GM12891 (cell line): ENCODE data around the gene ADM.

ENCODE experiments used
- PAX5 ChIP-seq: IDR thresholded peaks from 2 replicates; pipeline ENCODE4 v1.6.1; 2011; ENCODE audit warnings: low read length, moderate library complexity, mild to moderate bottlenecking; ENCODE audit not compliant: insufficient read depth, severe bottlenecking
- POLR2A ChIP-seq: IDR thresholded peaks from 2 replicates; pipeline ENCODE4 v1.6.1; 2011; ENCODE audit warnings: low read depth, low read length, control low read depth
- POLR2AphosphoS5 ChIP-seq: IDR thresholded peaks from 2 replicates; pipeline ENCODE4 v1.6.1; 2011; ENCODE audit warnings: low read depth, low read length, control low read depth
- POU2F2 ChIP-seq: IDR thresholded peaks from 2 replicates; pipeline ENCODE4 v1.6.1; 2011; ENCODE audit warnings: low read depth, mild to moderate bottlenecking, control low read depth, low read length, moderate library complexity
- TAF1 ChIP-seq: IDR thresholded peaks from 2 replicates; pipeline ENCODE4 v1.6.1; 2011; ENCODE audit warnings: low read depth, low read length, control low read depth

GRCh38 chr11:10327254-10327653 lies 22.4 kb downstream of the ADM start:
- no peak for TF ChIP-seq POLR2A
- no peak for TF ChIP-seq TAF1
- no peak for TF ChIP-seq POLR2AphosphoS5
- TF ChIP-seq POU2F2: no peak
- TF ChIP-seq PAX5: no peak
